ENCODE results near the gene CLEC19A. TPM values are rescaled to one million over a fixed set of nuclear protein-coding genes. Genes with fewer than 3 reads are reported as not detected.
A peak's percentile ranks its signal among the peaks of the same experiment; 100 is the strongest.

Gene CLEC19A
- 0.05 TPM for polyA plus RNA-seq (ENCODE audit: insufficient read length)
- long read RNA-seq, donor 1 = 0 reads
- long read RNA-seq, donor 2 = 0 reads
- long read RNA-seq, donor 3 = 0 reads
- long read RNA-seq, donor 4 = 0 reads
- long read RNA-seq, donor 5 = 0 reads
- long read RNA-seq, donor 6 = 0 reads
- long read RNA-seq, donor 7 = 0 reads
- long read RNA-seq, donor 8 = 0 reads

DNA sequence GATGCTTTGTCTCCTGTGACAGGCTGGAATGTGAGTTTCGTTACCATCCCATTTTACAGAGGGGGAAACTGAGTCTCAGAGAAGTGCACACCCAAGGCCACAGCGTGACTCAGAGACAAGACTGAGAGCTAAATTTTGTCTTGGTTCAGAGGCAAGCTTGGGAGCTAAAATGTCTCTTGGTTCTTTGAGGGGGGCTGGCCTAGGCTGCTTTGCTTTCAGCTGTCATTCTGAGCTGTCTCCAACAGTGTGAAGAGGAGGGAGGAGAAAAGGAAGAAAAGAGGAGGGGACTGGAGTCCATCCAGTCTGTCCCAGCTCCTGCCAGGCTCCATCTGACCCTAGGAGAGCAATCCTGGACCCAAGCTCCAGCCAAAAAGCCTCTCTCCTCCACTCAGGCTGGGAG, at the start of gene CLEC19A:
Gene CLEC19A, plus strand, starts transcription at position 301 of the 400 bp plus-strand sequence. CDS start 121 bp downstream, outside the sequence.
- DNase-seq = no peak

DNA sequence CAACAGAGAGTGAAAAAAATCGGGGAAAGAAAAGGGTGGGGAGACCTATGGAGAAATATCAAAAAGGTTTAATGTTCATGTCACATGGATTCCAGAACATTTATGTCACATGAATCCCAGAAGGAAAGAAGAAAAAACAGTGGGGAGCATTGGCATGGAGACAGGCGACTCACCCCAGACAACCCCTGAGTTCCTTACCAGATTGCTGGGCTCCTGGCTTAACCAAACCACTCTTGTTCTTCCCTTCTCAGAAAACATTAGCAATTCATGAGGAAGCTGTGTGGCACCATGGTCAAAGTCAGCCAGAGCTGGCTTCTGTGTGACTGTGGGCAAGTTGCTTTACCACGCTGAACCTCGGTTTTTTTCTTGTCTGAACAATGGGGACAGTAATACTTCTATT, 49.6 kb upstream of the CLEC19A start:
- DNase-seq = no peak

DNA sequence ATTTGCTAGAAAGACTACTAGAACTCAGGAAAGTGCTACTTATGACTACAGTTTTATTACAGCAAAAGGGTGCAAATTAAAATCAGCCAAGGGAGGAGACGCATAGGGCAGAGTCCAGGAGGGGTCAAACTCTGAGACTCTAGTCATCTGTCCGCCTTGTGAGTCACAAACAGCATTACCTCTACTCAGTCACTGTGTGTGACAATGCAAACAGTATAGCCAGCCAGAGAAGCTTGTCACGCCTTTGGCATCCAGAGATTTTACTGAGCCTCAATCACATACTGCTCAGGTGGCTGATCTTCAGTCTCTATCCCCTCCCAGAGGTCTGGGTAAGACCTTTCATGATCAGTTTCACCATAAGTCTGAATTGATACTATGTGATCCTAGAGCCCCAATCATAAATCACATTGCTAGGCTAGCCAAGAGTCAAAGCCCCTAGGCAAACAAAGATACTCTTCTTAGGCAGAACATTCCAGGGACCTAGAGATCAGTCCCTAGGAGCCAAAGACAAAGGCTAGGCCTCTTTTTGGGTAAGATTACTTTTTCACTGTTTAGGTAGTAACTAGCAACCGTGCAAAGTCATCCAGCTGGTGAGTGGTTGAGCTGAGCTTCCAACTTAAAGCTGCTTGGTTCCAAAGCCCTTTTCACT, 48.8 kb upstream of the CLEC19A start:
- no peak for DNase-seq

DNA sequence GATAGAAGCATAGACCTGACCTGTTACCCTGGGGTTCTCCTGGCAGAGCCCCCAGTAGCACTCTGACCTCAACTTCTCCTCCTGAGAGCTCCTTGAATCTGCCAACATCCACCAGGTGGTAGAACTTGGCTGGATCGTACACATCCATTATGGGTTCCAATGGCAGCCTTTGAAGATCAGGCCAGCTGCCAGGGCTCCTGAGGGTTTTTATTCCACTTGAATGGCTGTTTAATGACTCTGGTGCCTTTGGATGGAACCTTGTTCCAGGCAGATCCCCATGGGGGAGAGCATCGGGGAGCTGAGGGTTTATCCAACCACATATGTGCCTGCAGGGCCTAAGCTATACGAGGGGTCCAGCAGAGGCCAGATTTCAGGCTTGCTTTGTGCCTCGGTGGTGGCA, 47.1 kb upstream of the CLEC19A start:
- DNase-seq = no peak

DNA sequence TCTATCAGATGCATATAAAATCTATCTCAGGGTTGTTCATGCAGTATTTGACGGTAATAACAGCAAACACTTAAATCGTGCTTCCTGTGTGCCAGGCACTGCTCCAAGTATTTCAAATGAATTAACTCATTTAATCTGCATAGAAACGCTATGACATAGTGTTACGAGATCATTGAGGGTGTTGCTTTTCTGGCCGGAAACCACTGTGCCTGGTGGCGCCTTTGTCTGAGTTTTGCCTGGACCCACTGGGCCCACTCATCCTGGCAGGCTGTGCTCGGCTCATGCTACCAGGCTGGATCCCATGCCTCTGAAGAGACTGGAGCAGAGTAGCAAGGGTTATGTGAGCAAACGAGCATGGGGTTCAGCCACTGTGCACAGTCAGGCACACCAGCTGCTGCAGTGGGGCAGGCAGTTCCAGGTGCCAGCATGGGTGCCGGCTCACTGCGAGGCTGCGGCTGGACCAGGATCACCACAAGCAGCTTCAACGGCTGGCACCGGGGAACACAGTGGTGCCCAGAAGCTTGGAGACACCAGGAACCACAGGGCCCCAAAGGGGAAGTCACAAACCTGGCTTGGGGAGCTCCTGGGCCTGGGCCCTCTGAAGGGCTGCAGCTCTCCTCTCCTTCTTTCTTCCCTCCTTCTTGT, 45.9 kb upstream of the CLEC19A start:
- DNase-seq = no peak

DNA sequence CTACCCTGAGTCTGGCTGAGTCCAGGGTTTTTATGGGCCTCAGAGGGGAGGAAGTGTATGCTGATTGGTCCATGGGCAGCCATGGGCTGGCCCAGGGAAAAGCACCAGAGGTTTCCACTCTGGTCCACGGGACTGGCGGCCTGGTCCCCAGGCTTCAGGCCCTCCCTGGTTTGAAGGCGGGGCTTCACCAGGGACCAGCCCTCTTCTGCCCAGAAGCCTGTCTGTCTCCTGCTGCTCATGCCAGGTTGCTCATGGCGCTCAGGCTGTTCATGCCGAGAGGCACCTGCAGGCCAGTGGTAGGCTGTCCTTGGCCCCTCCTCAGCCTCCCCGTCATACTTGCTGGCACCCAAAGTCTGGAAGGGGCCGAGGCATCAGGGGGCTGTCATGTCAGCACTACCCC, 45.0 kb upstream of the CLEC19A start:
- no peak for DNase-seq

DNA sequence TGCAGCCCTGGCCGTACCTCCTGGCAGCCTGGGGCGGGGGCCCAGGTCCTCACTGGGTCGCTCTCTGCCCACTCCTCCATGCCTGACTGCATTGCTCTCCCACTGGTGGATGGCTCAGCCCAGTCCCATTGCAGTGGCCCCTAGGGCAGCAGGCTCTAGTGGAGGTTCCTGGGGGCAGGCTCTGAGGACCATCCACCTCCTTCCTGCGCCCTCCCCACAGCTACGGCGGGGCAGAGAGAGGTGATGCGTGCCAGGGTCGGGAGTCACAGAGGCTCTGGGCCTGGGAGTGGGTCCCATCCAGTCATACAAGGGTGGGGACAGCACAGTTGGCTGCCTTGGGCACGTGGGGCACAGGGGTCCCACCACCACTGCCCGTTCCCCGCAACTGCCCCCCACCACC, 44.0 kb upstream of the CLEC19A start:
- no peak for DNase-seq

DNA sequence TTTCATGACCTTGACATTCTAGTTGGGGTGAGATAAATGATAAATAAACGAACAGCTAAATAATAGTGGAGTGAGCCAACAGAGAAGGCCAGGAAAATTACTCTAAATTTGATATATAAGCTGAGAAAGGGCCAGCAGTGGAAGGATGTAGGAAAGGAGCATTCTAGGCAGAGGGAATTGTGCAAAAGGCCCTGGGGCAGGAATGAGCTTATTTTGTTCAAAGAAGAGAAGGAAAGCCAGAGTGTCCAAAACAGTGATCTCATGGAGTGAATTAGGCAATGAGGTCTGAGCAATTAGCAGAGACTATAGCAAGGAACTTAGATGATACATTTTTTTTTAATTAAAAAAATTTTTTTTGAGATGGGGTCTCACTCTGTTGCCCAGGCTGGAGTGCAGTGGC, 43.3 kb upstream of the CLEC19A start:
- no peak for DNase-seq

DNA sequence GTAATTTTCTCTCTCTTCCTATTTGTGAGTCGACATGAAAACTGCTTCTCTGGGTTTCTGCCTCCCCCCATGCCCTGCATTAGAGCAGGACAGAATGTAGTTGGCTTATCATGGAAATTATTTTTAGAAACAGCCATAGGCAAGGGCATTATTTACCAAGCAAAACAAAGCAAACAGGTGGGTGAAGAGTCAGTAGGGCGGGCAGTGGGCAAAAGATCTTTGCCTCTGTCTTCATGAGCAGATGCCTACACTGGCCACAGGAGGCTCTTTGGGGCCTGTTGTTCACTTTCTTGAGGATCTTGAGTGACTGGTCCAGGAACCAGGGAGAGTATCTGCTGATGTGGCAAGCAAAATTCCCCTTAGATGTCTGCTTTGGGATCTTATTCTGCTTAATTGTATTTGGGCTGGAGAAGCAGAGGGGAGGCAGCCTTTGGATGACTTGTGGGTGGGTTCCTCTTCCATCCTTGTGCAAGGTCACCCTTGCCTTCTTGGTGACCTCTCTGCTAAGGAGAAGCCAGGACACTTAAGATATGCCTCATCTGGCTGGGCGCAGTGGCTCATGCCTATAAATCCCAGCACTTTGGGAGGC, 42.5 kb upstream of the CLEC19A start:
- DNase-seq = no peak

DNA sequence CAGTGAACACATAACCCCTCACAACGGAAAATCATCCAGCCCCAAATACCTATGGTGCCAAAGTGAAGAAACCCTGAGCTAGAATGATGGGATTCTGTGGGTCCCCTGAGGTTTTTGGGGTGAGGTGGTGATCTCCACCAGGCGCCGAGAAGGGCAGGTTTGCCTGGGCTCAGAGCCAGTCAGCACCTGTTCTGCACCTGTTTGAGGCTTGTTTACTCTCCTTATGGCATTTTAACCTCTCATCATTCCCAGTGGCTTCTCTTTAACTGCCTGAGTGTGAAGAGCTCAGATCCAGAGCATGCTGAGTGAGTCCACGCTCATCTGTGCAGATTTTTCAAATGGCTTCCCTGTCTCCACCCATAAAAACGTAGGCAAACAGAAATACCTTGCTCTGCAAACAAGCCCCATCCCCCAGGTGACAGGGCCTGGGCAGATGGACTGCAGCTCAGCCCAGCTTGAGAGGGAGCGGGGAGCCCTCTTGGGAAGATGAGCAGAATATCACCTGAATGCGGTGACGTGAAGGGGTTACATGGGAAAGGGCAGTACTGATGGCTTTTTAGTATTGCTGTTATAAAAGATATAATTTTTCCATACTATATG, 40.1 kb upstream of the CLEC19A start:
- DNase-seq = no peak

DNA sequence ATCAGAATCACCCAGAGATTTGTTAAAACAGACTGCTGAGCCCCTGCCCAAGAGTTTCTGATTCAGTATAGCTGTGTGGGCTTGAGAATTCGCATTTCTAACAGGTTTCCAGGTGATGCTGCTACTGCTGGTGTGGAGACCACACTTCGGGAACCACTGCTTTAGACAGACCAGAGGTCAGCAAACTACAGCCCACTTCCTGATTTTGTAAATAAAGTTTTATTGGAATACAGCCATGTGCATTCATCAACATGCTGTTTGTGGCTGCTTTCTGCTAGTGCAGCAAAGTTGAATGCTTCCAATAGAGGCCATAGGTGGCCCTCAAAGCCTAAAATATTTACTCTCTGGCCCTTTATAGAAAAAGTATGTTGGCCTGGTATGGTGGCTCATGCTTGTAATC, 32.6 kb upstream of the CLEC19A start:
- no peak for DNase-seq

DNA sequence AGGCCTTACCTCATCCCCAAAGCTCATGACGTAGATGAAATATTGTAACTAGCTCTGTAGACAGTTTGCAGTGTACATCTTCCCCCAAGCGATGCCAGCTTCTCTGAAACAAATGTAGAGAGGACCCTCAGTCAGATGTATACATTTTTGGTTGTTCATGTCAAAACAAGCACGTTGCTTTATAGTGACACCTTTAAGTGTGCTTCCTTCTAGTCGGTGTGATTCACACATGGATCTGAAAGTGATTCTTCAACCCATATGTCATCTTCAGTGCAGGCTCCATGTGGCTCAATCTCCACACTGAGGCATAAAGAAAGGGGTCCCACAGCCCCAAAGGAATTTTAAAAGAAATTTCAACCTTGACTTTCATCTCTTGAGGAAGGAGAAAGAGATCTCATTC, 30.9 kb upstream of the CLEC19A start:
- no peak for DNase-seq

DNA sequence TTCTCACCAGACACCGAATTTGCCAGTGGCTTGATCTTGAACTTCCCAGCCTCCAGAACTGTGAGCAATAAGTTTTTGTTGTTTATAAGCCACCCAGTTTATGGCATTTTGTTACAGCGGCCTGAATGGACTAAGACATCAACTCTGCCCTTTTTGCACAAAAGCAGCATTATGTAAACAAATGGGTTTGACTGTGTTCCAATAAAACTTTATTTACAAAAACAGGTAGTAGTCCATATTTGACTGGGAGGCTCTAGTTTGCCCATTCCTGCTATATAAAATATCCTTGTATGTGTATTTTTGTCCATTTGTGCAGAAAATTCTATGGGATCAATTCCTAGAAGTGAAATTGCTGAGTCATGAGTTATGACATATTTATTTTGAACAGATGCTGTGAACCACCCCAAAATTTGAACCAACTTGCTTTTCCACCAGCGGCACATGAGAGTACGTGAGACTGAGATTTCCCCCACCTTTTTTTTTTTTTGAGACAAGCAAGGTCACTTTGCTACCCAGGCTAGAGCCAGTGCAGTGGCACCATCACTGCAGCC, 21.3 kb upstream of the CLEC19A start:
- DNase-seq = no peak

DNA sequence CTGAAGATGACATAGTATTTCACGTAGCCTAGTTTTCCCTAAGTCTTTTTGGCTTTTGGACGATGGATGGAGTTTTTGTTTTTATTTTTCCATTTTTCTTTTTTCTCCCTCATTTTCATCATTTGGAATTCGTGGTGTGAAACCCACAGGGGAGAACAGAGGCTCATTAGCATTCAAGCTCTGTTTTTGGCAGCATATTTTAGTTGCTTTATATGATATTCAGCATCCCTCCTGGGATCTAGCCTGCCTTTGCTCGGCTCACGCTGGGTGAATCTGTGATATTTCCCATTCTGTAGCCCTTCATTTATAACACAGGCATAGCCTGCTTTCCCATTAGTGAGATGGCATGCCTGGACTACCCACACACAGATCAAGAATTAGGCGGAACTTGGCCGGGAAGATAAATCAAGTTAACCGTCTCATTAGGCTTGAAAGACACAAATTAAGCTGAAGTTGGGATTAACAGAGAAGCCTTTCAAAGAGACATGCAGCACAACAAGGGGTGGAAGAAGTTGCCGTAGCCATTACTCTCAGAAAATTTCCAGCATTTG, 20.1 kb upstream of the CLEC19A start:
- no peak for DNase-seq

DNA sequence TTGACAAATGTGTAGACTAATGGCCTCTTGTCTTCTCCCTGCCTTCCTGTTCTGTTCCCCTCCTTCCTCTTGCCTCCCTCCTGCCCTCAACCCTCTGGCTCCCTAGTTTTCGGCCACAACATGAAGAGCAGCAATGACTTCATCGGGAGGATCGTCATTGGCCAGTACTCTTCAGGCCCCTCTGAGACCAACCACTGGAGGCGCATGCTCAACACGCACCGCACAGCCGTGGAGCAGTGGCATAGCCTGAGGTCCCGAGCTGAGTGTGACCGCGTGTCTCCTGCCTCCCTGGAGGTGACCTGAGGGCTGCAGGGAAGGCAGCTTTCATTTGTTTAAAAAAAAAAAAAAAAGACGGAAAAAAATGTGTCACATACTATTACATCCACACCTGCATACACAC, 18.8 kb upstream of the CLEC19A start:
- DNase-seq = no peak

DNA sequence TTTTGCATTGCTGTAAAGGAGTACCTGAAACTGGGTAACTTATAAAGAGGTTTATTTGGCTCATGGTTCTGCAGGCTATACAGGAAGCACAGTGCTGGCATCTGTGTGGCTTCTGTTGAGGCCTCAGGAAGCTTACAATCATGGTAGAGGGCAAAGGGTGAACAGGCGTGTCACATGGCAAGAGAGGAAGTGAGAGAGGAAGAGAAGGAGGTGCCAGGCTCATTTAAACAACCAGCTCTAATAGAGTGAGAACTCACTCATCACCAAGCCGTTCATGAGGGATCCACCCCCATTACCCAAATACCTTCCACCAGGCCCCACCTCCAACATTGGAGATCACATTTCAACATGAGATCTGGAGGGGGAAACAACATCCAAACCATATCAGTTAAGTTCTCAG, 16.4 kb upstream of the CLEC19A start:
- no peak for DNase-seq

DNA sequence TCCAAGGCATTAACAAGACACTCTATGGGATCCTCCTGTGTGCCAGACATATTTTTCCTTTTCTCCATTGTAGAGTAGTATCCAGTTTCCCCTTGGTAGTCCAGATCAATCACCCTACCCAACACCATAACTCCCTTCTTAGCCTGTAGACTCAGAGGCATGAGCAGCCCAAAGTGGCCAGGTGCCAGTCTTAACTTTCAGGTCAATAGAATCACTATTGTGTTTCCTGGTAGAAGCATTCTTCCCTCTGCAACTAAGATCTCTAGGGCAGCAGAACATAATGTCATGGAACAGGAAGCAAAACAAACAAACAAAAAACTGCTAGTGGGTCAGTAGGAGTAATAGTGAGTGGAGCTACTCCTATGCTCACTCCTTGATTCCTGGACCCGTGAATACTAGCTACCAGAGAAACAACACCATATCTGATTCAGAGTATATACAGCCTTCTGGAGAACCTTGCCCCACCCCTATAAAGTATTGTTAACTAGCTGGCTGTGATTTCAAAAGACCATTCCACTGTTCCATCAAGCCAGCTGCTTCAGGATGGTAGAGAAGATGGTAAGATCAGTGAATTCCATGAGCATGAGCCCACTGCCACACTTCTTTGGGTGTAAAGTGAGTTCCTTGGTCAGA, 11.2 kb upstream of the CLEC19A start:
- no peak for DNase-seq

DNA sequence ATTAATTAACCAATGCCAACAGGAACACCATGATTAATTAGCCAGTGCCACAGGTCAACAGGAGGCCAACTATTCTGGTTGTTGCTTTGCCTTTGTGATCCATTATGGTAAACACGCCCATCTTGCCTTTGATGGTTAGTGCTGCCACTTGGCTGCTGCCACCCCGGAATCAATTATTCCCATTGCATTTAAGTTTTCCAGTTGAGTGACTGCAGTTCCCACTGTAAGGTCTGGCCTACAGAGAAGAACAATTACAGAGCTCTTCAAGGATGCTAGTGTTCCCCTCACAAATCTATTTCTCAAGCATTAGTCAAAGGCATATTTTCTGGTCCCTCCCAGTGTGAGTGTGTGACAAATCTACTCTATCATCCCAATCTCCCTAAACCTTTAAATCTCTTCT, 7.1 kb upstream of the CLEC19A start:
- no peak for DNase-seq

DNA sequence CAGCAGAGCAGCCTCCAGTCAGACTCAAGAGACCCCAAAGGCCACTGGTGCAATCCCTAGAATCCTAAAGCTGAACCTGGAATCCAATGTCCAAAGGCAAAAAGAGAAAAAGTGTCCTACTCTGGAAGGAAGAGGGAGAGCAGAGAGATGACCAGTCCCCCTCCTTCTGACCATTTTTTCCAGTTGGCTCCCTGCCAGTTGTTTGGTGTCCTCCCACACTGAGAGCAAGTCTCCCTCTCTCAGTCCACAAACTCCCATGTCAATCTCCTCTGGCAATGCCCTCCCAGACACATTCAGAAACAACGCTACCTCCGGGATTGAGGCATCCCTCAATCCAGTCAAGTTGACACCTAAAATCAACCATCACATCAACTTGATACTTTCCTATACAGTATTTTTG, 4.3 kb upstream of the CLEC19A start:
- DNase-seq = peak; percentile 42

DNA sequence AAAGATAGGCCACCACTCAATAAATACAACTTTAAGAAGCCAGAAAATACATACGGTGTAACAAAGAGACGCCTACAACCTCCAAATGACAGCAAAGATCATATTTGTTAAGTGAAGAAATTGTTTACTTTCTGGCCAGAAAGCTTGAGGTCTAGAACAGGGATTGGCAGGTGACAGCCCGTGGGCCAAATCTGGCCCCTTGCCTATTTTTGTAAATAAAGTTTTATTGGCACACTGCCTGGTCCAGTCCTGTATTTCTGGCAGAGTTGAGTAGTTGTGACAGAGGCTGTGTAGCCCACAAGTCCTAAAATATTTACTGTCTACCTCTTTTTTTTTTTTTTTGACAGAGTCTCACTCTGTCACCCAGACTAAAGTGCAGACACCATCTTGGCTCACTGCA, 3.4 kb upstream of the CLEC19A start:
- DNase-seq = no peak

DNA sequence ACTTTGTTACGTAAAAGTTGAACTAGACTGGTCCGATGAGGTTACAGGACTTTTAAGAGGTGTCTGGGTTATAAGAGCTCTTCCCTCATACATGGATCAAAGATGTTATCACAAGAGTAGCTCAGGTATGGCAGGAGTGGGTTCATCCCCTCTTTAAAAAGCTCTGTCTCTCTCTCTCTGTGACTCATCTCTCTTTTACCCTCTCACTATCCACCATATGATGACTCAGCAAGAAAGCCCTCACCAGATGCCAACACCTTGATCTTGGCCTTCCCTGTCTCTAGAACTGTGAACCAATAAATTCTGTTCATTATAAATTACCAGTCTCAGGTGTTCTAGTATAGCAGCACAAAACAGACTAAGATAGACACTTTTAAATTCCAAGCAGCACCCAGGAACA, 1.9 kb upstream of the CLEC19A start:
- DNase-seq = no peak

DNA sequence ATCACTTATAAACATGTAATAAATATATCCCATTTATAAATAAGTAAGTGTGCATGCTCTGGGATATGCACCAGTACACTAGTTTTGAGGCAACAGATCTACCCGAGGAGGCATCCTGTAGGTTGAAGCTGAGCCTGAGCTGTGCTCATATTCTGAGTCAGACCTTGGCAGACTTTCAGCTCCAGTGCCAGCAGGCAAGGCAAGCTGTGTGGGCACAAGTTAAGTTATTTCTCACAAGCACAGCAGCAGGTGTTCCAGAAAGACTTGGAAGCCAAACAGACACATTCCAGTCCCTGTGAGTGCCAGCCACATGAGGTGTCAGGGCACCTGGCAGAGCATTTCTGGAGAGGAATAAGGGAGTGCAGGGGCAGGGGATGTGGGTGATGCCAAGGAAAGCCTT, 1.3 kb upstream of the CLEC19A start:
- DNase-seq = no peak

All from left kidney (tissue), 8 donors.